IPS-NIHi7 (cell line): Measurements from ENCODE around the gene AHI1.
"Not testable (repeated sequence)": the region's sequence is repeated elsewhere in the genome, so short reads cannot be mapped to it uniquely, and the experiment has no call there.

ENCODE experiments used
- DNase-seq: peaks from one replicate; pipeline ENCODE4 v3.0.0; 2012; ENCODE audit warnings: mixed read lengths; ENCODE audit errors: extremely low spot score

The AHI1 gene

DNA sequence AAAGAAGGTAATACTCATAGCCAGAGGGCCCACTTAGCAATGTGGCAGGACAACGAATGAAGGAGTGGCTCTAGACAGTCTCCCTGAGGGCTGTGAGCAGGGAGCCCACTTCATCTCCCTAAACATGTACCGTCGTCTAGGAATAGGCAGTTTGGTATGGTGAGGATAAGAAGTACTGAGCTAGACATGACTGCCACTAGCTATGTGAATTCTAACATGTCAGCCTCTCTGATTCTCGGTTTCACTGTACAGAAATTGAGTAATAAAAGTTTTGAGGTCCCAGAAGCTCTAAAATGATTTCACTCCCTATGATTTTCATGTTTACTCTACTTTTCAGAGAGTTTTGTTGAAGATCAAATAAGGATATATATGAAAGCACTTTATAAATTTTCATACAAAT is 107.1 kb downstream of the AHI1 start:
- DNase-seq, result no peak

DNA sequence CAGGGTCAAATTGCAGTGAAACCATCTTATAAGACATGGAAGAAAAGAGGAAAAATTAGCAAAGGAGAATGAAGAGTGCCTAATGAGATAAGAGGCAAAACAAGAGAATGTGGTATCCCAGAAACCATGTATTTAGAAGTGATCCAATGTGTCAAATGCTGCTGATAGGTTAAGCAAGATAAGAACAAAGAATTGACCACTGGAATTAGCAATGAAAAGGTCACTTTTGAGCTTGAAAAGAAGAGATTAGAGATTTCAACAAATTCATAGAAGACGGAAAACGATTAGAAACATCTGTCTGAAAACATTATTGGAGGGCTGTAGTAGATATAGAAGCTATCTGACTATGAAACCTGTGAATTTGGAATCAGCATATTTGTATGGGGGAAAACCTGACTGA is 112.2 kb downstream of the AHI1 start:
- no peak for DNase-seq

- DNase-seq, result no peak
These were observed 113.8 kb downstream of the AHI1 start for GRCh38 chr6:135383766-135384165.

DNA sequence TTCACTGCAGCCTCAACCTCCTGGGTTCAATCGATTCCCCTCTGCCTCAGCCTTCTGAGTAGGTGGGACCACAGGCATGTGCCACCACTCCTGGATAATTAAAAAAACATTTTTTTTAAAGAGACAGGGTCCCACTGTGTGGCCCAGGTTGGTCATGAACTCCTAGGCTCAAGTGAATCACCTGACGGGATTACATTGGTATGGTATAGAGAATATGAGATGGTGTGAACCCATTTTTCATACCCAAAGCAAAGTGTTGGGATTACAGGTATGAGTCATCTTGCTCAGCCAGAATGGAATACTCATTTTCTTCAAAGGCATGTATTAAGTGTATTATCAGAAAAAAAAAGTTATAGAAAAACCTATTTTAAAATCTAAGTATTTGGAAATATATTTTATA is 114.2 kb downstream of the AHI1 start:
- no peak for DNase-seq

DNA sequence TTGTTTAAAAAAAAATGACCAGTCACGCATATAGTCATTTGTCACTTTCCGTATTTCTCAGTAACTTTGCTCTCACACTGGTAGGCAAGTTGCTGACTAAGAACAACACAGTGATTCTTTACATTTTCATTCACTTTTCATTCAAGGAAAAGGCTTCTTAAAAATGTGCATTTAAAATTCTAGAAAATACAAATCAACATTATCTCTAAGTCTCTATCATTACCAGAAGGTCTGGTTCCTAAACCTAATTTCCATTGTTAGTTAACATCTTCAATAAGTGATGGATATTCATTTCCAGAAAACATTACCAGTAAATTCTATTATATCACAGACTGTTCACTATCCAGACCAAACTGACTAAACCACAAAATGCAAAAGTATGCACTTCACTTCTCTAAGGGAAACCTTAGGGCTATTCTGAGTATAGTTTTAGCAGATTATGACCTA is 115.3 kb downstream of the AHI1 start:
- DNase-seq, result no peak

DNA sequence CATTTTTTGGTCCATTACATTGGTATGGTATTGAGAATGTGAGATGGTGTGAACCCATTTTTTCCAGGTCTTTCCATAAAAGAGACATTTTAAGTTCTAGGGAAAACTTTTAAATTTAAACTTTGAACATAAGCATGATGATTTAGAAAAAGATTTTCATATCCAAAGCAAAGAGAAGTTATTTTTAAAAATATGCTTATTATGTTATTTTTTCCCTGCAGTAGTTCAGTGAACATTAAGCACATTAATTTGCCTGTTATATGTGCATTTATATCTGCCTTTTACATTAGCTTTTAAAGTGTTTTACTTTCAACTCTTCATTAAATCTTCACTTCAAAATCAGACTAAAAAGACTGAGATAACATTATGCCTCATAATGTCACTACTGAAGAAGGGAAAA is 116.7 kb downstream of the AHI1 start:
- no peak for DNase-seq

- DNase-seq, result no peak
These were observed 117.9 kb downstream of the AHI1 start for GRCh38 chr6:135379647-135380046.

DNA sequence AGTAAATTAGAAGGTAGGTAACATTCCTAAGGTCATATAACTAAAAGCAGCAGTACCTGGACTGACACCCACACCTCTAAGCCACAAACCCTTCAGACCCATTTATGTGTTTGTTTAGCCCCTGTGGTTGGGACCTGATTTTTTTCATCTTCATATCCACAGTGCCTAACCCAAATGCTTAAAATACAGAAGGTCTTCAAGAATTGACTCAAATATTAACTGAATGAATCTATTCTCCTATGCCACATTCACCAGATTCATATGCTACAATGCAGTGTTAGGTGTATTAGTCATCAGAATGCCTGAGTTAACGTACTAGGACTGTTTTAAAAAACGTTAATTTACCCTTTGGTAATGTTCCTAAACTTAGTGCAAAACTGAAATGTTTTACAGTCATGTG is 124.8 kb downstream of the AHI1 start:
- no peak for DNase-seq

DNA sequence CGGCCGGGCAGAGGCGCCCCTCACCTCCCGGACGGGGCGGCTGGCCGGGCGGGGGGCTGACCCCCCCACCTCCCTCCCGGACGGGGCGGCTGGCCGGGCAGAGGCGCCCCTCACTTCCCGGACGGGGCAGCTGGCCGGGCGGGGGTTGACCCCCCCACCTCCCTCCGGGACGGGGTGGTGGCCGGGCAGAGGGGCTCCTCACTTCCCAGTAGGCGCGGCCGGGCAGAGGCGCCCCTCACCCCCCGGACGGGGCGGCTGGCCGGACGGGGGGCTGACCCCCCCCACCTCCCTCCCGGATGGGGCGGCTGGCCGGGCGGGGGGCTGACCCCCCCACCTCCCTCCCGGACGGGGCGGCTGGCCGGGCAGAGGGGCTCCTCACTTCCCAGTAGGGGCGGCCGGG is 133.9 kb downstream of the AHI1 start:
- not testable (repeated sequence) for DNase-seq

DNA sequence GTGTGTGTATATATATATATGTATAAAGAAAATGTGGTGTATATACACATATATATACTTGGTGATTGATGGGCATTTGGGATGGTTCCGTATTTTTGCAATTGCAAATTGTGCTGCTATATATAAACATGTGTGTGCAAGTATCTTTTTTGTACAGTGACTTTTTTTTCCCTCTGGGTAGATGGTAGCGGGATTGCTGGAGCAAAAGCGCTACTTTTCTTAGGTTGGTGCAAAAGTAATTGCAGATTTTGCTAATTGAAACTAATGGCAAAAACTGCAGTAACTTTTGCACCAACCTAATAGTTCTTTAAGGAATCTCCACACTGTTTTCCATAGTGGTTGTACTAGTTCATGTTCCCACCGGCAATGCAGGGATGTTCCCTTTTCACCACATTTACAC is 135.4 kb downstream of the AHI1 start:
- no peak for DNase-seq

DNA sequence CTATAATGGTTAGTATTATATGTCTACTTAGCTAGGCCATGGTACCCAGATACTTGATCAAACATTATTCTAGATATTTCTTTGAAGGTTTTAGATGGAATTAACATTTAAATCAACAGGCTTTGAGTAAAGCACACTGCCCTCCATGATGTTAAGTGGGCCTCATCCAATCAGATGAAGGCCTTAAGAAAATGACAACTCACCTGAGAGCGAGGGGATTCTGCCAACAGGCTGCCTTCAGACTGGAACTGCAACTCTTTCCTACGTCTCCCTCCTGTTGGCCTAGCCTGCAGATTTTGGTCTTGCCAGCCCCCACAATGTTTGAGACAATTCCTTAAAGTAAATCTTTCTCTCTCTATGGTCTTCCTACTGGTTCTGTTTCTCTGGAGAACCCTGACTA is 137.3 kb downstream of the AHI1 start:
- DNase-seq, result no peak

- no peak for DNase-seq
These were observed 138.6 kb downstream of the AHI1 start for GRCh38 chr6:135358985-135359384.

DNA sequence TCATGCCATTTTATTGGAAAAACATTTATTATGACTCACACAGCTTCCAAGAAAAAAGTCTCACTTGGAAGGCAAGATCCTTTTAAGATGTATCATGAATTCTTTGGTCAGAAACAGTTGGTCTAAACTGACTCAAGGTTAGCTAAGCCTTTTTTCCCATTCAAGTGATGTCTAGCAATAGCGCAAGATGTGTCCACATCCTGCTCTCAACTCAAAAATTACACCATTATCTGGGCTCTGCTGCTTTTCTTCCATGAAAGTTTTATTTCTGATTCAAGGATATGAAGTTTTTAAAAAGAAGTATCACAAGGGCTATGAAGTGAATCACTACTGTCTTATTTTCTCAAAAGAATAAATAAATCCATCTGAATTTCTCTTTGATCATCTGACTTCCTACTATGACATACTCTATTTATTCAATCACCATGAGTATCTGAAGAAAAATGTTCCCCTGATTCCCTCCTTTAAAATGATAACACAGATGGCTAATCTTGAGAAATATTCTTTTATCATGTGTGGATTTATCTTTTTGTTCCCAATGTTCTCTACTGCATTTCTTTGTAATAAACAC is 139.2 kb downstream of the AHI1 start:
- no peak for DNase-seq

DNA sequence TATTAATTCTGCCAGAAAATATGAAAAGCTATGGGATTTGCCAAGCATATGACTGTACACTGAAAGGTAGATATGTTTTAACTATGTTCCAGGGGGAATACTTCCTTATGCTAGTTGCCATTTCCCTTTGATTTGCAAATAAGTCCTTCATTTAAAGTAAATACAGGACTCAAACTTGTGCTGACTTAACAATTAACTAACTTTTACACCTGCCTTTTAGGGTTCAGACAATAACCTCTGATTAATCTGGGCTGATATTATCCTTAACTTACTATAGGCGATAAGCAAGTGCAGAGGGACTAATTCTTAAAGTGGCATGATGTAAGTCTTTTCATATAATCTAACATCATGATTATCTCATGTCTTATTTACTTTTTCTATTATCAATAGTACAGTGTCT is 143.1 kb downstream of the AHI1 start:
- DNase-seq, result no peak

- DNase-seq, result no peak
These were observed 144.4 kb downstream of the AHI1 start for GRCh38 chr6:135353113-135353512.

- no peak for DNase-seq
These were observed 145.9 kb downstream of the AHI1 start for GRCh38 chr6:135351635-135352034.

DNA sequence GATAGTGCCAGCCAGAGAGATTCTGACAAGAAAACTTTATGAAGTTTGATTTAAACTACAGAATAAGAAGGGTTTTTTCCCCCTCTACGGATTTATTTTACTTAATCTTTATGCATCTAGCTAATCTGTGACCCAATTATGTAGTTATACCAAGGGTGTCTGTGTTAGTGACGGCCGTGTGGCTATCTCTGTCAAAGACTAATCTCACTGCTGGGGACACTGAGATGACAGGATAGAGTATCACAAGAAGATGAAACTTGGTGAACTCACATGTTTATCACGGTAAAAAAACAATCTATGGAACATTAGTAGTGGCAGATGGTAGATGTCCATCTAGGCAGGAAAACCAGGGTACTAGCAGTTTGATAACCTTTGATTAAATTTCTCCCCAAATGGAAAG is 149.7 kb downstream of the AHI1 start:
- no peak for DNase-seq

DNA sequence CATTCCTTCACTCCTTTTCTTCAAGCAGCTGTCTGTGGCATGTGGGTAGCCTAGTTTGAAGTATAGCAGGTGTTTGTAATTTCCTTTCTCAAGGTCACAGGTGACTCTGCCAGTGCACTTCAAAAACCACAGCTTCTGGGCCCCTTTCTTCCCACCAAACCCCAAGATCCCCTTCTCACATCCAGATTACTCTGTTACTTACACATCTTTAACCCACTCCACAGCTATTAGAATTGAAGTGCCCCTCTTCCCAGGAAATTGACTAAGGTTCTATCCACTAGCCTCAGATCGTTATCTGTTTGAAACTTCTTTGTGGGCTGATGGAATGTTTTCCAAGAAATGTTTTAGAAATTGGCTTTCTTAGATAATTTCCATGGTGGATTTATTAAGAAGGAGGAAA is 150.8 kb downstream of the AHI1 start:
- no peak for DNase-seq

- no peak for DNase-seq
These were observed 153.0 kb downstream of the AHI1 start for GRCh38 chr6:135344526-135344925.

DNA sequence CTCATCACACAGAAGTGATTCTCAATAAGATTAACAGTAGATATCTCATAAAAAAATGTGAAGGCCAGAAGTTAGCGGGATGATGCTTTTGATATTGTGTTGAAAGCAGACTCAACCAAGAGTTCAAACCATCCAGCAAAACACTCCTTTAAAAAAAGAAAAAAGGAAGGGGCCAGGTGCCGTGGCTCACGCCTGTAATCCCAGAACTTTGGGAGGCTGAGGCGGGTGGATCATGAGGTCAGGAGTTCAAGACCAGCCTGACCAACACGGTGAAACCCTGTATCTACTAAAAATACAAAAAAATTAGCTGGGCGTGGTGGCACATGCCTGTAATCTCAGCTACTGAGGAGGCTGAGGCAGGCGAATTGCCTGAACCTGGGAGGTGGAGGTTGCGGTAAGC is 157.6 kb downstream of the AHI1 start:
- not testable (repeated sequence) for DNase-seq

DNA sequence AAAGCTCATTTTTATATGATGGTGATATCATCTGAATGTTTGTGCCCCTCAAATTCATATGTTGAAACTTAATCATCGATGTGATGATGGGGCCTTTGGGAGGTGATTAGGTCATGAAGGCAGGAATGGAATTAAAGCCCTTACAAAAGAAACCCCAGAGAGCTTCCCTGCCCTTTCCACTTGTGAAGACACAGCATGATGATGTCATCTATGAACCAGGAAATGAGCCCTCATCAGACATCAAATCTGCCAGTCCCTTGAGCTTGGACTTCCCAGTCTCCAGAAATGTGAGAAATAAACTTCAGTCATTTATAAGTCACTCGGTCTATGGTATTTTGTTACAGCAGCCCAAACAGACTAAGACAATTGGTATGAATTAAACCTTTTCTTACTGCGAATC is 163.4 kb downstream of the AHI1 start:
- no peak for DNase-seq

GRCh38 chr6:135331002-135331401 is 166.5 kb downstream of the AHI1 start:
- DNase-seq, result no peak

DNA sequence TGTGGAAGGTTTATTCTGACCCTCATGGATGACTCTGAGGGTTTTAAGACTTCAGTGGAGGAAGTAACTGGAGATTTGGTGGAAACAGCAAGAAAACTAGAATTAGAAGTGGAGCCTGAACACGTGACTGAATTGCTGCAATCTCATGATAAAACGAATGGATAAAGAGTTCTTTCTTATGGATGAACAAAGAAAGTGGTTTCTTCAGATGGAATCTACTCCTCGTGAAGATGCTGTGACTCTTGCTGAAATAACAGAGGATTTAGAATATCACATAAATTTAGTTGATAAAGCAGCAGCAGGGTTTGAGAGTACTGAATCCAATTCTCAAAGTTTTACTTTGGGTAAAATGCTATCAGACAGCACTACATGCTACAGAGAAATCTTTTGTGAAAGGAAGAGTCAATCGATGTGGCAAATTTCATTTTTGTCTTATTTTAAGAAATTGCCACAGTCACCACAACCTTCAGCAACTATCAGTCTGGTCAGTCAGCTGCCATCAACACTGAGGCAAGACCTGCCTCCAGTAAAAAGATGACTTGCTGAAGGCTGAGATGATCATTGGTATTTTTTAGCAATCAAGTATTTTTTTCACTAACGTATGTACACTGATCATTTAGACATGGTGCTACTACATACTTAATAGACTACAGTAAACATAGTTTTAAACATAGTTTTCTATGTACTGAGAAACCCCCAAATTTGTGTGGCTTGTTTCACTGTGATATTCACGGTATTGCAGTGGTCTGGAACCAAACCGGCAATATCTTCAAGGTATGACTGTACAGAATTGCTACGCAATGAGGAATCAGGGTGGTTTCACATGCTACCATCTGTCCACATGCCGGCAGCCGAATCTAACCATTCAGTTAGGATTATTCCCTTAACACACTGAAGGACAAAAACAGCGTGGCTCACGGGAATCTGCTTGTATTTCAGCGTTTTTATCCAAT is 167.4 kb downstream of the AHI1 start:
- DNase-seq, result no peak
